Fibroblast of lung (primary cell): Measurements from ENCODE around the gene PPP4R4. TPM values are rescaled to one million over a fixed set of nuclear protein-coding genes. Genes with fewer than 3 reads are reported as not detected.

Experiments
- DNase-seq, 2 donors: peaks; one replicate each; pipeline versions ENCODE4 v3.0.0 to v3.0.0-alpha.2; 2010; ENCODE audit warnings: low read depth in 2 of 2
- H2AFZ ChIP-seq: 2 replicates; pipeline ENCODE4 v1.5.1; 2012; ENCODE audit warnings: low read length, control low read depth, inconsistent platforms
- H3K27ac ChIP-seq: 2 replicates; pipeline ENCODE4 v1.5.1; 2011; ENCODE audit warnings: low read length, control low read depth; ENCODE audit not compliant: insufficient read depth
- H3K27me3 ChIP-seq: 2 replicates; pipeline ENCODE4 v1.5.1; 2011; ENCODE audit warnings: mild to moderate bottlenecking, low read length; ENCODE audit not compliant: control insufficient read depth, insufficient read depth
- H3K36me3 ChIP-seq: 2 replicates; pipeline ENCODE4 v1.5.1; 2011; ENCODE audit warnings: low read length; ENCODE audit not compliant: control insufficient read depth, insufficient read depth
- H3K4me1 ChIP-seq: 2 replicates; pipeline ENCODE4 v1.5.1; 2011; ENCODE audit warnings: low read length; ENCODE audit not compliant: control insufficient read depth, insufficient read depth; ENCODE audit errors: extremely low read depth
- H3K4me2 ChIP-seq: 2 replicates; pipeline ENCODE4 v1.5.1; 2011; ENCODE audit warnings: low read length, control low read depth; ENCODE audit not compliant: insufficient read depth; ENCODE audit errors: extremely low read depth
- H3K4me3 ChIP-seq, 4 experiments: fragments of 200-600 bp in 1 of 4; sonication (generic) in 1 of 4; replicated peaks in 1 of 4; 2 replicates each; pipeline ENCODE4 v1.5.1; 2011 to 2016; ENCODE audit warnings: low read length in 4 of 4, low read depth in 3 of 4, mild to moderate bottlenecking in 3 of 4, control low read depth in 2 of 4, inconsistent platforms in 1 of 4, mixed read lengths in 1 of 4; ENCODE audit not compliant: insufficient read depth in 1 of 4; ENCODE audit errors: control extremely low read depth in 1 of 4
- H3K79me2 ChIP-seq: 2 replicates; pipeline ENCODE4 v1.5.1; 2012; ENCODE audit warnings: mild to moderate bottlenecking, low read length, inconsistent platforms; ENCODE audit not compliant: control insufficient read depth, insufficient read depth
- H3K9ac ChIP-seq: 2 replicates; pipeline ENCODE4 v1.5.1; 2011; ENCODE audit warnings: mild to moderate bottlenecking, low read length, control low read depth; ENCODE audit not compliant: insufficient read depth
- H3K9me3 ChIP-seq: 2 replicates; pipeline ENCODE4 v1.5.1; 2012; ENCODE audit warnings: low read depth, low read length; ENCODE audit not compliant: control insufficient read depth, insufficient read depth
- H4K20me1 ChIP-seq: 2 replicates; pipeline ENCODE4 v1.5.1; 2011; ENCODE audit warnings: low read length; ENCODE audit not compliant: control insufficient read depth, insufficient read depth; ENCODE audit errors: extremely low read depth
- EZH2 ChIP-seq: IDR thresholded peaks from 2 replicates; pipeline ENCODE4 v1.5.1; 2012; ENCODE audit warnings: low read length, control low read depth, mild to moderate bottlenecking; ENCODE audit errors: missing control alignments
- polyA minus RNA-seq: library from RNA; depleted of rRNA, polyadenylated mRNA; stranded (reverse); fragments of >200 nt; gene quantifications from 2 replicates; pipeline ENCODE4 v1.2.3, GENCODE V29; 2011; ENCODE audit warnings: low replicate concordance
- polyA plus RNA-seq, 2 donors: library from polyadenylated mRNA; depleted of rRNA in 1 of 2; stranded (reverse) in 1 of 2; unstranded in 1 of 2; fragments of >200 nt; gene quantifications; 2 replicates each; pipeline ENCODE4 v1.2.1, GENCODE V29; 2011 to 2012; ENCODE audit warnings: missing spikeins in 1 of 2
- total RNA-seq: library from RNA; depleted of rRNA; stranded (reverse); fragments of >200 nt; gene quantifications from 2 replicates; pipeline ENCODE4 v1.2.1, GENCODE V29; 2014
- TF ChIP-seq, protein P1 (sequence below), 2 donors: IDR thresholded peaks in 1 of 2; conservative IDR thresholded peaks in 1 of 2; 1 replicate in 1 of 2; 2 replicates in 1 of 2; pipeline ENCODE4 v1.5.1; 2011 to 2012; ENCODE audit warnings: low read length in 2 of 2, control low read depth in 1 of 2, inconsistent platforms in 1 of 2, low read depth in 1 of 2, mild to moderate bottlenecking in 1 of 2

Gene PPP4R4, protein sequence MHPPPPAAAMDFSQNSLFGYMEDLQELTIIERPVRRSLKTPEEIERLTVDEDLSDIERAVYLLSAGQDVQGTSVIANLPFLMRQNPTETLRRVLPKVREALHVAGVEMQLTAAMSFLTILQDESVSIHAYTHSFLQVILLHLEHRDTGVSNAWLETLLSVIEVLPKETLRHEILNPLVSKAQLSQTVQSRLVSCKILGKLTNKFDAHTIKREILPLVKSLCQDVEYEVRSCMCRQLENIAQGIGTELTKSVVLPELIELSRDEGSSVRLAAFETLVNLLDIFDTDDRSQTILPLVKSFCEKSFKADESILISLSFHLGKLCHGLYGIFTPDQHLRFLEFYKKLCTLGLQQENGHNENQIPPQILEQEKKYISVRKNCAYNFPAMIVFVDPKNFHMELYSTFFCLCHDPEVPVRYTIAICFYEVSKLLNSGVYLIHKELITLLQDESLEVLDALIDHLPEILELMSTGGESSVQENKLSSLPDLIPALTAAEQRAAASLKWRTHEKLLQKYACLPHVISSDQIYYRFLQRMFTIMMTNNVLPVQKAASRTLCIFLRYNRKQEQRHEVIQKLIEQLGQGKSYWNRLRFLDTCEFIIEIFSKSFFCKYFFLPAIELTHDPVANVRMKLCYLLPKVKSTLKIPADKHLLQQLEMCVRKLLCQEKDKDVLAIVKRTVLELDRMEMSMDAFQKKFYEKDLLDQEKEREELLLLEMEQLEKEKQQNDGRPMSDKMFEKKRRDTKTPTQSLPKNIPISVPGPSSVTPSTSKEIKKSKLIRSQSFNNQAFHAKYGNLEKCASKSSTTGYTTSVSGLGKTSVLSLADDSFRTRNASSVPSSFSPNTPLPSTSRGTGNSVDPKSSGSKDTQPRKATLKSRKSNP
- total RNA-seq (0.51 and 0.99 TPM in 2 replicates), polyA plus RNA-seq (0.35 and 0.61 TPM in 2 replicates), polyA minus RNA-seq (not detected in 2 replicates)
- 0.28 and 0.29 TPM in 2 replicates for polyA plus RNA-seq (2012)

DNA sequence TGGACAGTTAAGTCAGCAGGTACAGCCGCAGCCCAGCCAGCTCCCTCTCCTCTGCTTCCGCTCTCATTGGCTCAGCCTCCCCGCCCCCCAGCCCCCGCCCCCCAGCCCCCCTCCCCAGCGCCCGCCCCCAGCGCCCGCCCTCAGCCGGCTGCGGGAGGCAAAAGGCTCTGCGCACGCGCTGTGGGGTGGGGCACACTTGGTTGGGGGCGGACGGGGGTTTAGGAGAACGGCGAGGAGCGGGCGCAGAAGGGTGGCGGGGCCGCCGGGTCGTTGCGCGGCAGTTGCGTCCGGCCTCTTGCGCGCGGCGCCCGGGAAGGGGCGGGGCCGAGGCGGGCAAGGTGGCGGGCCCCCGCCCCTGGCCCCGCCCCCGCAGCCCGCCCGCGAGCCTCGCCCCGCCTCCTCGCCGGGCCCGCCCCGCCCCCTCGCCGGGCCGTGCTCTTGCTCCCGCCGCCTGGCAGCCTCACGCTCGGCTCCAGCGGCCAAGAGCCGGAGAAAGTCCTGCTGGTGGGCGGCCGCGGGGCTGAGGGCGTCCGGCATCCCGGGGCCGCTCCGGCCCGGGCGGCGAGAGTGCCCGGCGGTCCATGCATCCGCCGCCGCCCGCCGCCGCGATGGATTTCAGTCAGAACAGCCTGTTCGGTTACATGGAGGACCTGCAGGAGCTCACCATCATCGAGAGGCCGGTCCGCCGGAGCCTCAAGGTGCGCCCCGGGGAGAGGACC lies at the start of gene PPP4R4:
Gene PPP4R4, plus strand, starts transcription at position 438 of the 719 bp plus-strand sequence. Its CDS starts 144 bp downstream, at position 582.
- Histone ChIP-seq H3K9ac (no peak within 1 kb of the TSS), H3K27ac (no peak within 1 kb of the TSS), H3K4me2 (peak within 1 kb of the TSS; percentile 46), H3K36me3 (no peaks in the 10 kb centered on the region), H3K4me3 (peak within 1 kb of the TSS; percentile 17 to 62 (median 39)), H2AFZ (no peak within 1 kb of the TSS), H3K4me1 (no peaks in the 10 kb centered on the region), H3K27me3 (peaks cover 6% of the 10 kb centered on the region), H3K9me3 (no peaks in the 10 kb centered on the region), H3K79me2 (no peaks in the 10 kb centered on the region), H4K20me1 (no peaks in the 10 kb centered on the region)
- TF ChIP-seq EZH2 = no peak
- TF ChIP-seq, protein P1, sequence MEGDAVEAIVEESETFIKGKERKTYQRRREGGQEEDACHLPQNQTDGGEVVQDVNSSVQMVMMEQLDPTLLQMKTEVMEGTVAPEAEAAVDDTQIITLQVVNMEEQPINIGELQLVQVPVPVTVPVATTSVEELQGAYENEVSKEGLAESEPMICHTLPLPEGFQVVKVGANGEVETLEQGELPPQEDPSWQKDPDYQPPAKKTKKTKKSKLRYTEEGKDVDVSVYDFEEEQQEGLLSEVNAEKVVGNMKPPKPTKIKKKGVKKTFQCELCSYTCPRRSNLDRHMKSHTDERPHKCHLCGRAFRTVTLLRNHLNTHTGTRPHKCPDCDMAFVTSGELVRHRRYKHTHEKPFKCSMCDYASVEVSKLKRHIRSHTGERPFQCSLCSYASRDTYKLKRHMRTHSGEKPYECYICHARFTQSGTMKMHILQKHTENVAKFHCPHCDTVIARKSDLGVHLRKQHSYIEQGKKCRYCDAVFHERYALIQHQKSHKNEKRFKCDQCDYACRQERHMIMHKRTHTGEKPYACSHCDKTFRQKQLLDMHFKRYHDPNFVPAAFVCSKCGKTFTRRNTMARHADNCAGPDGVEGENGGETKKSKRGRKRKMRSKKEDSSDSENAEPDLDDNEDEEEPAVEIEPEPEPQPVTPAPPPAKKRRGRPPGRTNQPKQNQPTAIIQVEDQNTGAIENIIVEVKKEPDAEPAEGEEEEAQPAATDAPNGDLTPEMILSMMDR (conservative IDR thresholded peaks at IDR 0.05 in 1 of 2, IDR thresholded peaks at IDR 0.05 in 1 of 2; ENCODE audit: low read depth in 1 of 2, low read length in 2 of 2) = no peak
- peak; percentile 69 to 72 for DNase-seq

DNA sequence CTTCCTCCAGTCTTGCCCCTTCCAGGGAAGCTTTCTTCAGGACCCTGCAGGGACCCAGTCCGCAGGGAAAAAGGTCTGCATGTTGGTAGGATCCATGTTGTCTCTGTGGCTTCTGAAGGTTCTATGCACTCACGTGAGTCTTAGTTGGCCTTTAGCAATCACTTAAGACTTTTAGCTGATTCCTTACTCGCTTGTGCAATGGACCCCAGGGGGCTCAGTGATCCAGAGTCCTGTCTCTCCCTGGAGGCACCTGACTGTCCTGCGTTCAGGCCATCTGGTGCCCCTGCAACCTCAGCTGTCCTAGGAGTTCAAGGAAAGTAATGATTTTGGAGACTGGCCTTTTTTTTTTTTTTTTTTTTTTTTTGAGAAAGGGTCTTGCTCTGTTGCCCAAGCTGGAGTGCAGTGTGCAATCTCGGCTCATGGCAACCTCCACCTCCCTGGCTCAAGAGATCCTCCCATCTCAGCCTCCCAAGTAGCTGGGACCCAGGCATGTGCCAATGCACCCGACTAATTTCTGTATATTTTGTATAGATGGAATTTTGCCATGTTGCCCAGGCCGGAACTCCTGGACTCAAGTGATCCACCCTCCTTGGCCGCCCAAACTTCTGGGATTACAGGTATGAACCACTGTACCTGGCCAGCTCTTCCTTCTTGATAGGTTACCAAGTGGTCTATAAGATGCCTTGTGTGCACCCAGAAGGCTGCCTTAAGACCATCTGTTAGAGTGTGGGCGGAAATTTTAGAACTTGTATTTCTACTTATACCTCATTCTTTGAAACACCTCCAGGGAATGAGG lies 49.3 kb upstream of the PPP4R4 start:
- Histone ChIP-seq H3K9ac (no peak overlapping the region), H3K4me3 (no peak overlapping the region), H2AFZ (no peak overlapping the region), H3K4me1 (peaks cover 2% of the 10 kb centered on the region), H3K79me2 (no peaks in the 10 kb centered on the region), H3K9me3 (no peaks in the 10 kb centered on the region), H3K27me3 (no peaks in the 10 kb centered on the region), H3K36me3 (peaks cover 8% of the 10 kb centered on the region), H3K27ac (no peak overlapping the region), H3K4me2 (no peak overlapping the region), H4K20me1 (no peaks in the 10 kb centered on the region)
- no peak for DNase-seq
- TF ChIP-seq EZH2 = no peak
- TF ChIP-seq, protein P1 (conservative IDR thresholded peaks at IDR 0.05 in 1 of 2, IDR thresholded peaks at IDR 0.05 in 1 of 2; ENCODE audit: low read depth in 1 of 2, low read length in 2 of 2) = no peak
